AG09309 (cell line): ENCODE data around the gene TMTC1.
"Not testable (repeated sequence)": the region's sequence is repeated elsewhere in the genome, so short reads cannot be mapped to it uniquely, and the experiment has no call there.

ENCODE experiments used
- DNase-seq: peaks from one replicate; pipeline ENCODE4 v3.0.0-alpha.2; 2010; ENCODE audit warnings: low read depth
- H3K4me3 ChIP-seq: 2 replicates; pipeline ENCODE4 v1.5.1; 2011; ENCODE audit warnings: mild to moderate bottlenecking, low read depth, low read length, moderate library complexity; ENCODE audit not compliant: control insufficient read depth
- CTCF ChIP-seq: IDR thresholded peaks from 2 replicates; pipeline ENCODE4 v1.5.1; 2011; ENCODE audit warnings: mild to moderate bottlenecking, low read depth, low read length, inconsistent platforms; ENCODE audit not compliant: insufficient read depth, control insufficient read depth; ENCODE audit errors: missing control alignments

TMTC1 gene

GRCh38 chr12:29644536-29645162, 139.1 kb downstream of the TMTC1 start:
- TF ChIP-seq CTCF, result no peak
- DNase-seq, result no peak
- H3K4me3 ChIP-seq, result no peak overlapping the region

GRCh38 chr12:29640589-29641345, 143.0 kb downstream of the TMTC1 start:
- H3K4me3 ChIP-seq, result no peak overlapping the region
- no peak for TF ChIP-seq CTCF
- DNase-seq, result no peak

GRCh38 chr12:29639893-29640495, 143.7 kb downstream of the TMTC1 start:
- no peak for DNase-seq
- TF ChIP-seq CTCF, result no peak
- H3K4me3 ChIP-seq, result no peak overlapping the region

DNA sequence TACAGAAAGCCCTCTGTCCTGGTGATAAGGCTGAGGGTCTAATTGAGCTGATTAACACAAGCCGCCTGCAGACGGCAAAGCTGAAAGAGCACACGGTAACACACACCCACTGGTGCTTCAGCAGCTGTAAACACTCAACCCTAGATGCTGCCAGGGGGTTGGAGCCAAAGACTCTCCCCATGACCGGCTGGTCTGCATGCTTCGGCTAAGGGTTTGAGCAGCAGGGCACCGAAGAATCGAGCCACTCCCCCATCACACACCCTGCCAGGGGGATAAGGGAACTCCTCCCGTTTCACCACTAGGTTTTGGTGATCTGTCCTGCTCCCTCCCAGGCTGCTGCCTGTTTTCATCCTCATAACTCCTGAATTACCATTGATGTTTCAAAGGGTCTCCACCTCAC, 145.2 kb downstream of the TMTC1 start:
- no peak overlapping the region for H3K4me3 ChIP-seq
- no peak for DNase-seq
- no peak for TF ChIP-seq CTCF

DNA sequence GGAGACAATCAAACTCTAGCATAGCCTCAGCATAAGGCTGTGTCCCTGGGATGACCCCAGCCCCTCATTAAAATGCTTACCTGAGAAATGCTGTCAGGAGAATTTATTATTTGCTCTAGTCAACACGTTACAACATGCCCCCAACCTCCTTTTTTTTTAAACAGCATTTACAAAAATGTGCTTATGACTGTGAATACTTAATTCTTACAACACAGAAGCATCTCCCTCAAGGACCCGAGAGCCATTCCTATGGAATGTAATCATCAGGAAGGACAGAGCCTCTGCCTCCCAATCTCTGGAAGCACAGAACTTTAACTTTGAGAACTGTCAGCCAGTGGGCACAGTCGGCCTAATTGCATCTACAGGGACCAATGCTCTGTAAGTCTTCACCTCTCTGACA, 149.7 kb downstream of the TMTC1 start:
- TF ChIP-seq CTCF, result no peak
- no peak for DNase-seq
- no peak overlapping the region for H3K4me3 ChIP-seq

GRCh38 chr12:29630164-29630563, 153.6 kb downstream of the TMTC1 start:
- not testable (repeated sequence) for DNase-seq, H3K4me3 ChIP-seq

DNA sequence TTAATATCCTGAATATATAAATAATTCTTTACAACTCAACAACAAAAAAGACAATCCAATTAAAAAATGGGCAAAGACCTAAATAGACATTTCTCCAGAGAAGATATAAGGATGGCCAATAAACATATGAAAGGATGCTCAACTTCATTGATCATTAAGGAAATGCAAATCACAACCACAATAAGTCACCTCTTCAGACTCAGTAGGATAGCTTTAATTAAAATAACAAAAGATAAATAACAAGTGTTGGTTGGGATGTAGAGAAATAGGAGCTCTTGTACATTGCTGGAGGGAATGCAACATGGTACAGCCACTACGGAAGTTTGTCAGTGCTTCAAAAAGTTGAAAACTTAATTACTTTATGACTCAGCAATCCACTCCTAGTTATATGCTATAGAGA, 156.5 kb downstream of the TMTC1 start:
- no peak for DNase-seq
- no peak overlapping the region for H3K4me3 ChIP-seq
- TF ChIP-seq CTCF, result no peak
